HepG2 (cell line): ENCODE data around the gene ACOT6. TPM values are rescaled to one million over a fixed set of nuclear protein-coding genes. Genes with fewer than 3 reads are reported as not detected.

Source experiments
- ATAC-seq: fragments of 200-7000 bp; cut with Tn5 transposase; 3 replicates; pipeline ENCODE4 v1.9.1; 2020; ENCODE audit warnings: mild to moderate bottlenecking, moderate library complexity
- BruUV-seq: library from RNA; stranded (reverse); fragments of 400-500 nt; replicated peaks from 2 replicates; lab custom pipeline; 2021; lab: Mats Ljungman, UMichigan
- CTCF ChIA-PET: fragments of 300-600 bp; formaldehyde crosslinking; extraction: SDS; loops from one replicate; lab custom pipeline; 2021; ENCODE audit warnings: low total read pairs, inconsistent platforms, low intra/inter-chr PET ratio; lab: Yijun Ruan, JAX
- POLR2A ChIA-PET: fragments of 350-600 bp; sonication (Branson Sonifier 250); formaldehyde crosslinking; loops from one replicate; lab custom pipeline; 2020; ENCODE audit warnings: antibody characterized with exemption, inconsistent platforms; lab: Yijun Ruan, JAX
- DNase-seq: peaks from one replicate; pipeline ENCODE4 v3.0.0-alpha.2; 2015; ENCODE audit warnings: low spot score
- FAIRE-seq: peaks from 3 replicates; lab custom pipeline; 2011; peaks lifted over from hg19 to GRCh38; lab: Jason Lieb, UNC
- H2AFZ ChIP-seq: one replicate; pipeline ENCODE4 v1.6.1; 2011; ENCODE audit warnings: low read length, inconsistent platforms
- H3K27ac ChIP-seq: fragments of 300-600 bp; 3 replicates; pipeline ENCODE4 v1.8.0; 2011; ENCODE audit warnings: mixed run types, mild to moderate bottlenecking, mixed read lengths, low read length, inconsistent platforms; ENCODE audit not compliant: insufficient read depth; ENCODE audit errors: extremely low read length
- H3K27me3 ChIP-seq, 2 experiments: fragments of 200-600 bp in 1 of 2; 2 replicates in 1 of 2; 3 replicates in 1 of 2; pipeline versions ENCODE4 v1.6.0 to v1.8.0; 2011; ENCODE audit warnings: low read length in 2 of 2, mild to moderate bottlenecking in 2 of 2, moderate library complexity in 2 of 2, inconsistent platforms in 1 of 2; ENCODE audit not compliant: insufficient read depth in 2 of 2, control insufficient read depth in 1 of 2
- H3K36me3 ChIP-seq, 2 experiments: fragments of 200-600 bp in 1 of 2; replicated peaks in 1 of 2; 2 replicates in 1 of 2; 3 replicates in 1 of 2; pipeline versions ENCODE4 v1.5.1 to v1.8.0; 2011; ENCODE audit warnings: low read length in 2 of 2, inconsistent platforms in 1 of 2; ENCODE audit not compliant: insufficient read depth in 2 of 2, control insufficient read depth in 1 of 2
- H3K4me1 ChIP-seq: 2 replicates; pipeline ENCODE4 v1.5.1; 2012; ENCODE audit warnings: low read length, inconsistent platforms; ENCODE audit not compliant: insufficient read depth
- H3K4me2 ChIP-seq: 2 replicates; pipeline ENCODE4 v1.6.0; 2011; ENCODE audit warnings: low read depth, low read length, inconsistent platforms
- H3K4me3 ChIP-seq, 3 experiments: fragments of 200-600 bp in 1 of 3; sonication (generic), shearing (Covaris generic) in 1 of 3; replicated peaks in 1 of 3; 2 replicates each; pipeline ENCODE4 v1.5.1; 2011 to 2016; ENCODE audit warnings: low read length in 3 of 3, inconsistent platforms in 2 of 3, low read depth in 2 of 3, mild to moderate bottlenecking in 2 of 3, control low read depth in 1 of 3, mixed read lengths in 1 of 3; ENCODE audit not compliant: insufficient read depth in 1 of 3
- H3K79me2 ChIP-seq: one replicate; pipeline ENCODE4 v1.6.1; 2011; ENCODE audit warnings: low read length, inconsistent platforms; ENCODE audit not compliant: insufficient read depth
- H3K9ac ChIP-seq: 2 replicates; pipeline ENCODE4 v1.6.0; 2011; ENCODE audit warnings: mild to moderate bottlenecking, low read depth, low read length, inconsistent platforms; ENCODE audit not compliant: insufficient read depth
- H3K9me3 ChIP-seq: 2 replicates; pipeline ENCODE4 v1.5.1; 2012; ENCODE audit warnings: mild to moderate bottlenecking, low read length
- H4K20me1 ChIP-seq: 2 replicates; pipeline ENCODE4 v1.6.0; 2011; ENCODE audit warnings: inconsistent platforms, mild to moderate bottlenecking, low read length, moderate library complexity; ENCODE audit not compliant: insufficient read depth
- ELK4 ChIP-seq: sonication (generic); formaldehyde crosslinking; IDR thresholded peaks from 2 replicates; pipeline ENCODE4 v1.9.0; 2021; ENCODE audit warnings: missing genetic modification reagents, borderline replicate concordance
- HES4 ChIP-seq: sonication (generic); formaldehyde crosslinking; IDR thresholded peaks from 2 replicates; pipeline ENCODE4 v1.9.0; 2021; ENCODE audit warnings: mild to moderate bottlenecking, missing genetic modification reagents, borderline replicate concordance
- MTF2 ChIP-seq: sonication (generic); formaldehyde crosslinking; IDR thresholded peaks from 2 replicates; pipeline ENCODE4 v1.5.0; 2020; ENCODE audit warnings: missing genetic modification reagents, borderline replicate concordance
- NR3C1 ChIP-seq: sonication (generic); formaldehyde crosslinking; IDR thresholded peaks from 2 replicates; pipeline ENCODE4 v1.4.0; 2020; ENCODE audit warnings: missing genetic modification reagents
- RAD51 ChIP-seq: fragments of 450-650 bp; IDR thresholded peaks from 2 replicates; pipeline ENCODE4 v1.6.1; 2016; ENCODE audit warnings: borderline replicate concordance
- TBP ChIP-seq: sonication (generic); formaldehyde crosslinking; IDR thresholded peaks from 2 replicates; pipeline ENCODE4 v1.5.0; 2020; ENCODE audit warnings: missing genetic modification reagents
- THAP11 ChIP-seq: IDR thresholded peaks from 2 replicates; pipeline ENCODE4 v1.6.1; 2016; ENCODE audit warnings: missing biosample characterization, missing genetic modification reagents
- THAP8 ChIP-seq: sonication (generic); formaldehyde crosslinking; IDR thresholded peaks from 2 replicates; pipeline ENCODE4 v1.5.1; 2020; ENCODE audit warnings: missing genetic modification reagents, mild to moderate bottlenecking, borderline replicate concordance
- THRA ChIP-seq: sonication (generic); formaldehyde crosslinking; IDR thresholded peaks from 2 replicates; pipeline ENCODE4 v1.4.0; 2020; ENCODE audit warnings: missing genetic modification reagents, borderline replicate concordance
- ZFP36L1 ChIP-seq: sonication (generic); formaldehyde crosslinking; IDR thresholded peaks from 2 replicates; pipeline ENCODE4 v1.8.0; 2022; ENCODE audit warnings: mild to moderate bottlenecking, missing genetic modification reagents, moderate library complexity
- ZNF276 ChIP-seq: sonication (generic); formaldehyde crosslinking; IDR thresholded peaks from 2 replicates; pipeline ENCODE4 v1.4.0; 2020; ENCODE audit warnings: mild to moderate bottlenecking, low read depth, missing genetic modification reagents
- ZNF326 ChIP-seq: sonication (generic); formaldehyde crosslinking; IDR thresholded peaks from 2 replicates; pipeline ENCODE4 v1.4.0; 2020; ENCODE audit warnings: missing genetic modification reagents, borderline replicate concordance
- ZNF501 ChIP-seq: sonication (generic); formaldehyde crosslinking; IDR thresholded peaks from 2 replicates; pipeline ENCODE4 v1.5.1; 2020; ENCODE audit warnings: mild to moderate bottlenecking, moderate library complexity, missing genetic modification reagents
- ZNF564 ChIP-seq: sonication (generic); formaldehyde crosslinking; IDR thresholded peaks from 2 replicates; pipeline ENCODE4 v1.8.1; 2023; ENCODE audit warnings: mild to moderate bottlenecking, missing genetic modification reagents
- ZNF616 ChIP-seq: sonication (generic); formaldehyde crosslinking; IDR thresholded peaks from 2 replicates; pipeline ENCODE4 v1.5.0; 2020; ENCODE audit warnings: low read depth, mild to moderate bottlenecking, missing genetic modification reagents
- ZNF709 ChIP-seq: sonication (generic); formaldehyde crosslinking; IDR thresholded peaks from 2 replicates; pipeline ENCODE4 v1.5.0; 2020; ENCODE audit warnings: mild to moderate bottlenecking, missing genetic modification reagents
- WGBS: methylation state at CpG from one replicate; pipeline ENCODE4 v1.1.6; 2017; ENCODE audit warnings: low lambda C conversion rate; 5-methylcytosine and 5-hydroxymethylcytosine counted together
- in situ Hi-C: cut with HindIII; loops from 2 replicates; pipeline ENCODE4 v1.10.0; 2017; ENCODE audit warnings: low pct_unique_long_range_greater_than_20kb; ENCODE audit not compliant: extremely low pct_ligation_motif_present
- intact Hi-C: fragments of 100-400 bp; cut with micrococcal nuclease; formaldehyde crosslinking; loops from one replicate; pipeline ENCODE4 v1.10.0; 2022; ENCODE audit not compliant: unreplicated experiment
- polyA plus RNA-seq, 8 experiments: library from polyadenylated mRNA; depleted of rRNA in 3 of 8; stranded (reverse) in 7 of 8; unstranded in 1 of 8; fragments of >200 nt; fragmentation: Illumina TruSeq in 4 of 8; extraction: Trizol in 4 of 8; gene quantifications; 2 replicates each; pipeline versions ENCODE4 v1.2.1 to v1.2.3, GENCODE V29; 2011 to 2016; ENCODE audit warnings: low read depth in 4 of 8, missing spikeins in 1 of 8, mixed read lengths in 1 of 8; ENCODE audit not compliant: insufficient read depth in 1 of 8
- total RNA-seq, 5 experiments: library from RNA; depleted of rRNA; stranded (reverse); fragments of >200 nt; fragmentation: Illumina TruSeq; extraction: Trizol; gene quantifications; 2 replicates each; pipeline ENCODE4 v1.2.3, GENCODE V29; 2016; ENCODE audit warnings: low read depth in 1 of 5

ACOT6 gene
- total and polyA plus RNA-seq, 2 of the 13 experiments (the other 11 are each of a cell fraction or from before 2014, with no cell fraction given): 0.15 to 0.27 TPM

GRCh38 chr14:73661872-73662271, 49.6 kb downstream of the ACOT6 start:
- POLR2A ChIA-PET: no interaction called here
- WGBS: 90% methylated on average over 2 of the region's 2 CpGs

More at GRCh38 chr14:73661872-73662271, 49.6 kb downstream of the ACOT6 start:
- no peaks in the 10 kb centered on the region for H3K79me2 ChIP-seq
- intact Hi-C loops: no loop called here
- H3K27ac ChIP-seq: no peak overlapping the region
- H4K20me1 ChIP-seq: no peaks in the 10 kb centered on the region
- H2AFZ ChIP-seq: no peak overlapping the region
- in situ Hi-C loops: no loop called here
- no peak for DNase-seq
- TF ChIP-seq THRA: no peak
- TF ChIP-seq ZNF616 (CRISPR knock-in tag): no peak
- TF ChIP-seq THAP11 (CRISPR knock-in tag): no peak
- no peak for TF ChIP-seq TBP (CRISPR knock-in tag)
- no peak for TF ChIP-seq ZNF276 (CRISPR knock-in tag)
- TF ChIP-seq RAD51: no peak
- TF ChIP-seq THAP8: no peak
- no peak for TF ChIP-seq ELK4 (CRISPR knock-in tag)
- no peak for TF ChIP-seq ZFP36L1 (CRISPR knock-in tag)
- TF ChIP-seq NR3C1 (CRISPR knock-in tag): no peak
- no peak for TF ChIP-seq HES4
- TF ChIP-seq MTF2 (CRISPR knock-in tag): no peak
- TF ChIP-seq ZNF709 (CRISPR knock-in tag): no peak
- TF ChIP-seq ZNF501 (CRISPR knock-in tag): no peak
- TF ChIP-seq ZNF564: no peak
- no peak for TF ChIP-seq ZNF326 (CRISPR knock-in tag)
- no peaks in the 10 kb centered on the region for H3K9me3 ChIP-seq
- no peak for ATAC-seq
- peaks cover 25% of the 10 kb centered on the region for H3K4me1 ChIP-seq
- CTCF ChIA-PET: interaction anchor here (0.8 kb wide), 1 partner anchor 29 kb away, joined by 3 read pairs; no protein-coding TSS in a partner anchor
- BruUV-seq: no TSS peak
- no peak overlapping the region for H3K4me3 ChIP-seq
- H3K4me2 ChIP-seq: no peak overlapping the region
- no peak overlapping the region for H3K9ac ChIP-seq
- no peak for FAIRE-seq
- H3K36me3 ChIP-seq: peaks cover 0 to 4% of the 10 kb centered on the region in 2 experiments; a peak in 1 of 5 replicates
- H3K27me3 ChIP-seq: no peaks in the 10 kb centered on the region
